ENCODE data around the gene CYP51A1.
"Not testable (repeated sequence)": the region's sequence is repeated elsewhere in the genome, so short reads cannot be mapped to it uniquely, and the experiment has no call there.

Gene CYP51A1

GRCh38 chr7:92119213-92119759 is 15.0 kb downstream of the CYP51A1 start:
- no peak for TF ChIP-seq CTCF (IDR thresholded peaks at IDR 0.05; ENCODE audit: borderline replicate concordance, insufficient read depth, low read depth, low read length)
- H3K4me3 ChIP-seq (ENCODE audit: low read depth, low read length): no peak overlapping the region

DNA sequence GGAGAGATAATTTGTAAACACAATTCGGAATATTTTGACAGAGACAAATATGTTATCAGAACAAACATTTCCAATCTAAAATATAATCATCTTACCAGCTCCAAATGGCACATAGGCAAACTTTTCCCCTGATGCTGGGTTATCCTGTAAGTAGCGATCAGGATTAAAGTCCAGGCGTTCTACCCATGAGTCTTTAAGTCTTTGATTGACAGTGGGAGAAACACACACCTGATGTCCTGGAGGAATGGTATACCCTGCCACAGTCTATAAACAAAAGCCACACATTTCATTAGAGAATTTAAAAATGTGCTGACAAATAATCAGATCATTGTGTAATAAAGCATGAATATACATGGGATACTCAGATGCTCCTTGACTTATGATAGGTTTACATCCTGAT is 17.3 kb downstream of the CYP51A1 start:
- no peak overlapping the region for H3K4me3 ChIP-seq (ENCODE audit: low read depth, low read length)
- TF ChIP-seq CTCF (IDR thresholded peaks at IDR 0.05; ENCODE audit: borderline replicate concordance, insufficient read depth, low read depth, low read length): no peak

DNA sequence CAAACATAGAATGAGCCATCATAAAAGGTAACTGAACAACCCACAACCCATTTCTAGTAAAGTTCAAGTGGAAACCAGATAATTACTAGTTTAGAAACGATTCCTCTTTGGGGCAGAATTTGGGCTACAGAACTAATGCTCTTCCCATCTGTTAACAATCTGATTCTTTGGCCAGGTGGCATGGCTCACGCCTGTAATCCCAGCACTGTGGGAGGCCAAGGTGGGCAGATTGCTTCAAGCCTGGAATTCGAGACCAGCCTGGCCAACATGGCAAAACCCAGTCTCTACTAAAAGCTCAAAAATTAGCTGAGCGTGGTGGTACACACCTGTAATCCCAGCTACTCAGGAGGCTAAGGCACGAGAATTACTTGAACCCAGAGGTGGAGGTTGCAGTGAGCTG is 18.5 kb downstream of the CYP51A1 start:
- no peak for TF ChIP-seq CTCF (IDR thresholded peaks at IDR 0.05; ENCODE audit: borderline replicate concordance, insufficient read depth, low read depth, low read length)
- no peak overlapping the region for H3K4me3 ChIP-seq (ENCODE audit: low read depth, low read length)

GRCh38 chr7:92110857-92111256 is 23.4 kb downstream of the CYP51A1 start:
- no peak overlapping the region for H3K4me3 ChIP-seq (ENCODE audit: low read depth, low read length)
- no peak for TF ChIP-seq CTCF (IDR thresholded peaks at IDR 0.05; ENCODE audit: borderline replicate concordance, insufficient read depth, low read depth, low read length)

- TF ChIP-seq CTCF (IDR thresholded peaks at IDR 0.05; ENCODE audit: borderline replicate concordance, insufficient read depth, low read depth, low read length): no peak
- H3K4me3 ChIP-seq (ENCODE audit: low read depth, low read length): no peak overlapping the region
These were observed 25.5 kb downstream of the CYP51A1 start for GRCh38 chr7:92108821-92109220.

GRCh38 chr7:92102862-92103261 is 31.4 kb downstream of the CYP51A1 start:
- H3K4me3 ChIP-seq (ENCODE audit: low read depth, low read length): not testable (repeated sequence)

- no peak for TF ChIP-seq CTCF (IDR thresholded peaks at IDR 0.05; ENCODE audit: borderline replicate concordance, insufficient read depth, low read depth, low read length)
- no peak overlapping the region for H3K4me3 ChIP-seq (ENCODE audit: low read depth, low read length)
These were observed 33.7 kb downstream of the CYP51A1 start for GRCh38 chr7:92100534-92100933.

DNA sequence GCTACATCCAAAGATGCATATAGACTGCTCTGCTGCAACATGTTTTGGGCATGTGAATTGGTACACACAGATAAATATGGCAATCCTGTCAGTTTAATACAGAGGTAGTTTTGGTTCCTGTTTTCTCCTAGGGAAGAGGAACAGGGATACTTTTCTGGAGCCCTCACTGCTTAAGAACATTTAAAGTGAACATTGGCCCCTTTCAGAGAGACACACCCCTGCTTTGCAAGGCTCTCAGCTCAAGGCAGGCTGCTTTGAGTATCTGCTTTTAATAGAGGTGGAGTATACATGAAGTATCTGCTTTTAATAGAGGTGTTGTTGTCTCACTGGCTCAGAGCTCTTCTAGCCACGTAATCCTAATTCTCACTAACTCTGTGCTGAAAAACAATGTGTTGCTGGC is 38.9 kb downstream of the CYP51A1 start:
- TF ChIP-seq CTCF (IDR thresholded peaks at IDR 0.05; ENCODE audit: borderline replicate concordance, insufficient read depth, low read depth, low read length): no peak
- H3K4me3 ChIP-seq (ENCODE audit: low read depth, low read length): no peak overlapping the region
